Liver (tissue), 3 donors: Measurements from ENCODE around the gene UTF1.

Experiments
- EGR1 ChIP-seq, 2 donors: IDR thresholded peaks; 2 replicates each; pipeline ENCODE4 v1.6.1; 2016 to 2018; ENCODE audit warnings: antibody characterized with exemption in 2 of 2, low read depth in 2 of 2
- FOXA1 ChIP-seq: IDR thresholded peaks from 2 replicates; pipeline ENCODE4 v1.6.1; 2016; ENCODE audit warnings: antibody characterized with exemption
- GABPA ChIP-seq, 2 donors: IDR thresholded peaks in 1 of 2; conservative IDR thresholded peaks in 1 of 2; 2 replicates each; pipeline ENCODE4 v1.6.1; 2016; ENCODE audit warnings: antibody characterized with exemption in 2 of 2, mild to moderate bottlenecking in 1 of 2, moderate library complexity in 1 of 2
- JUND ChIP-seq, 2 donors: IDR thresholded peaks; 2 replicates each; pipeline ENCODE4 v1.6.1; 2016; ENCODE audit warnings: antibody characterized with exemption in 2 of 2
- NR2F2 ChIP-seq: IDR thresholded peaks from 2 replicates; pipeline ENCODE4 v1.6.1; 2016; ENCODE audit warnings: antibody characterized with exemption
- RAD21 ChIP-seq, 2 donors: IDR thresholded peaks; 2 replicates each; pipeline ENCODE4 v1.6.1; 2016; ENCODE audit warnings: antibody characterized with exemption in 2 of 2, mild to moderate bottlenecking in 2 of 2
- RXRA ChIP-seq, 2 donors: IDR thresholded peaks; 2 replicates each; pipeline ENCODE4 v1.6.1; 2017 to 2018; ENCODE audit warnings: antibody characterized with exemption in 2 of 2, mild to moderate bottlenecking in 1 of 2
- YY1 ChIP-seq: IDR thresholded peaks from 2 replicates; pipeline ENCODE4 v1.6.1; 2016; ENCODE audit warnings: antibody characterized with exemption, mild to moderate bottlenecking
- TF ChIP-seq, protein P1 (sequence below): fragments of 150-350 bp; IDR thresholded peaks from 2 replicates; pipeline ENCODE4 v1.5.1; 2017; ENCODE audit warnings: improper control_type of control experiment, low read depth, low read length; ENCODE audit not compliant: missing input control
- TF ChIP-seq, protein P2 (sequence below): IDR thresholded peaks from 2 replicates; pipeline ENCODE4 v1.6.1; 2016; ENCODE audit warnings: antibody characterized with exemption, mild to moderate bottlenecking
- TF ChIP-seq, protein P3 (sequence below): IDR thresholded peaks from 2 replicates; pipeline ENCODE4 v1.6.1; 2016; ENCODE audit warnings: antibody characterized with exemption
- TF ChIP-seq, protein P4 (sequence below): IDR thresholded peaks from 2 replicates; pipeline ENCODE4 v1.6.1; 2016; ENCODE audit warnings: antibody characterized with exemption
- donor health status: healthy.
- donor health status: healthy.

DNA sequence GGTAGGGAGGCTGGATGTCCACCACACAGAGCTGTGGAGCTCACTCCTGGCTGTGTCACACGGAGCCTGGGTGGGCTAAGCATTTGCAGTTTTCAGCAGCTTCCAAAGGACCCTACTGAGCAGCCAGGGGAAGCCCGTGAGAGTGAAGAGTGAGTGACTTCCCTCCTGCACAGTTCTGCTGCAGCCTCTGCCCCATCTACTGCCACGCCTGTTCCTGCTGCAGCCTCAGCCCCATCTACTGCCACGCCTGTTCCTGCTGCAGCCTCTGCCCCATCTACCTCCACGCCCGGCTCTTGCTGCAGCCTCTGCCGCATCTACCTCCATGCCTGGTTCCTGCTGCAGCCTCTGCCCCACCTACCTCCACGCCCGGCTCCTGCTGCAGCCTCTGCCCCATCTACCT lies 34.4 kb downstream of the UTF1 start:
- TF ChIP-seq NR2F2 (no peak), RAD21 (IDR thresholded peaks at IDR 0.05) (no peak), GABPA (IDR thresholded peaks at IDR 0.05 in 1 of 2, conservative IDR thresholded peaks at IDR 0.05 in 1 of 2) (no peak), YY1 (no peak), RXRA (IDR thresholded peaks at IDR 0.05) (no peak), EGR1 (IDR thresholded peaks at IDR 0.05; ENCODE audit: low read depth in 2 of 2) (no peak), FOXA1 (no peak), JUND (IDR thresholded peaks at IDR 0.05) (no peak)
- TF ChIP-seq, protein P1, sequence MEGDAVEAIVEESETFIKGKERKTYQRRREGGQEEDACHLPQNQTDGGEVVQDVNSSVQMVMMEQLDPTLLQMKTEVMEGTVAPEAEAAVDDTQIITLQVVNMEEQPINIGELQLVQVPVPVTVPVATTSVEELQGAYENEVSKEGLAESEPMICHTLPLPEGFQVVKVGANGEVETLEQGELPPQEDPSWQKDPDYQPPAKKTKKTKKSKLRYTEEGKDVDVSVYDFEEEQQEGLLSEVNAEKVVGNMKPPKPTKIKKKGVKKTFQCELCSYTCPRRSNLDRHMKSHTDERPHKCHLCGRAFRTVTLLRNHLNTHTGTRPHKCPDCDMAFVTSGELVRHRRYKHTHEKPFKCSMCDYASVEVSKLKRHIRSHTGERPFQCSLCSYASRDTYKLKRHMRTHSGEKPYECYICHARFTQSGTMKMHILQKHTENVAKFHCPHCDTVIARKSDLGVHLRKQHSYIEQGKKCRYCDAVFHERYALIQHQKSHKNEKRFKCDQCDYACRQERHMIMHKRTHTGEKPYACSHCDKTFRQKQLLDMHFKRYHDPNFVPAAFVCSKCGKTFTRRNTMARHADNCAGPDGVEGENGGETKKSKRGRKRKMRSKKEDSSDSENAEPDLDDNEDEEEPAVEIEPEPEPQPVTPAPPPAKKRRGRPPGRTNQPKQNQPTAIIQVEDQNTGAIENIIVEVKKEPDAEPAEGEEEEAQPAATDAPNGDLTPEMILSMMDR: no peak
- TF ChIP-seq, protein P2, sequence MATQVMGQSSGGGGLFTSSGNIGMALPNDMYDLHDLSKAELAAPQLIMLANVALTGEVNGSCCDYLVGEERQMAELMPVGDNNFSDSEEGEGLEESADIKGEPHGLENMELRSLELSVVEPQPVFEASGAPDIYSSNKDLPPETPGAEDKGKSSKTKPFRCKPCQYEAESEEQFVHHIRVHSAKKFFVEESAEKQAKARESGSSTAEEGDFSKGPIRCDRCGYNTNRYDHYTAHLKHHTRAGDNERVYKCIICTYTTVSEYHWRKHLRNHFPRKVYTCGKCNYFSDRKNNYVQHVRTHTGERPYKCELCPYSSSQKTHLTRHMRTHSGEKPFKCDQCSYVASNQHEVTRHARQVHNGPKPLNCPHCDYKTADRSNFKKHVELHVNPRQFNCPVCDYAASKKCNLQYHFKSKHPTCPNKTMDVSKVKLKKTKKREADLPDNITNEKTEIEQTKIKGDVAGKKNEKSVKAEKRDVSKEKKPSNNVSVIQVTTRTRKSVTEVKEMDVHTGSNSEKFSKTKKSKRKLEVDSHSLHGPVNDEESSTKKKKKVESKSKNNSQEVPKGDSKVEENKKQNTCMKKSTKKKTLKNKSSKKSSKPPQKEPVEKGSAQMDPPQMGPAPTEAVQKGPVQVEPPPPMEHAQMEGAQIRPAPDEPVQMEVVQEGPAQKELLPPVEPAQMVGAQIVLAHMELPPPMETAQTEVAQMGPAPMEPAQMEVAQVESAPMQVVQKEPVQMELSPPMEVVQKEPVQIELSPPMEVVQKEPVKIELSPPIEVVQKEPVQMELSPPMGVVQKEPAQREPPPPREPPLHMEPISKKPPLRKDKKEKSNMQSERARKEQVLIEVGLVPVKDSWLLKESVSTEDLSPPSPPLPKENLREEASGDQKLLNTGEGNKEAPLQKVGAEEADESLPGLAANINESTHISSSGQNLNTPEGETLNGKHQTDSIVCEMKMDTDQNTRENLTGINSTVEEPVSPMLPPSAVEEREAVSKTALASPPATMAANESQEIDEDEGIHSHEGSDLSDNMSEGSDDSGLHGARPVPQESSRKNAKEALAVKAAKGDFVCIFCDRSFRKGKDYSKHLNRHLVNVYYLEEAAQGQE: no peak
- TF ChIP-seq, protein P3, sequence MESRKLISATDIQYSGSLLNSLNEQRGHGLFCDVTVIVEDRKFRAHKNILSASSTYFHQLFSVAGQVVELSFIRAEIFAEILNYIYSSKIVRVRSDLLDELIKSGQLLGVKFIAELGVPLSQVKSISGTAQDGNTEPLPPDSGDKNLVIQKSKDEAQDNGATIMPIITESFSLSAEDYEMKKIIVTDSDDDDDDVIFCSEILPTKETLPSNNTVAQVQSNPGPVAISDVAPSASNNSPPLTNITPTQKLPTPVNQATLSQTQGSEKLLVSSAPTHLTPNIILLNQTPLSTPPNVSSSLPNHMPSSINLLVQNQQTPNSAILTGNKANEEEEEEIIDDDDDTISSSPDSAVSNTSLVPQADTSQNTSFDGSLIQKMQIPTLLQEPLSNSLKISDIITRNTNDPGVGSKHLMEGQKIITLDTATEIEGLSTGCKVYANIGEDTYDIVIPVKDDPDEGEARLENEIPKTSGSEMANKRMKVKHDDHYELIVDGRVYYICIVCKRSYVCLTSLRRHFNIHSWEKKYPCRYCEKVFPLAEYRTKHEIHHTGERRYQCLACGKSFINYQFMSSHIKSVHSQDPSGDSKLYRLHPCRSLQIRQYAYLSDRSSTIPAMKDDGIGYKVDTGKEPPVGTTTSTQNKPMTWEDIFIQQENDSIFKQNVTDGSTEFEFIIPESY: no peak
- TF ChIP-seq, protein P4, sequence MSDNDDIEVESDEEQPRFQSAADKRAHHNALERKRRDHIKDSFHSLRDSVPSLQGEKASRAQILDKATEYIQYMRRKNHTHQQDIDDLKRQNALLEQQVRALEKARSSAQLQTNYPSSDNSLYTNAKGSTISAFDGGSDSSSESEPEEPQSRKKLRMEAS: no peak
